ENCODE results near the gene CLK2. TPM values are rescaled to one million over a fixed set of nuclear protein-coding genes. Genes with fewer than 3 reads are reported as not detected.

Gene CLK2
- total and polyA plus RNA-seq, 9 of the 15 experiments (the other 6 are each of a cell fraction or from before 2014, with no cell fraction given), result 13.5 to 81.4 (median 39.6) TPM

DNA sequence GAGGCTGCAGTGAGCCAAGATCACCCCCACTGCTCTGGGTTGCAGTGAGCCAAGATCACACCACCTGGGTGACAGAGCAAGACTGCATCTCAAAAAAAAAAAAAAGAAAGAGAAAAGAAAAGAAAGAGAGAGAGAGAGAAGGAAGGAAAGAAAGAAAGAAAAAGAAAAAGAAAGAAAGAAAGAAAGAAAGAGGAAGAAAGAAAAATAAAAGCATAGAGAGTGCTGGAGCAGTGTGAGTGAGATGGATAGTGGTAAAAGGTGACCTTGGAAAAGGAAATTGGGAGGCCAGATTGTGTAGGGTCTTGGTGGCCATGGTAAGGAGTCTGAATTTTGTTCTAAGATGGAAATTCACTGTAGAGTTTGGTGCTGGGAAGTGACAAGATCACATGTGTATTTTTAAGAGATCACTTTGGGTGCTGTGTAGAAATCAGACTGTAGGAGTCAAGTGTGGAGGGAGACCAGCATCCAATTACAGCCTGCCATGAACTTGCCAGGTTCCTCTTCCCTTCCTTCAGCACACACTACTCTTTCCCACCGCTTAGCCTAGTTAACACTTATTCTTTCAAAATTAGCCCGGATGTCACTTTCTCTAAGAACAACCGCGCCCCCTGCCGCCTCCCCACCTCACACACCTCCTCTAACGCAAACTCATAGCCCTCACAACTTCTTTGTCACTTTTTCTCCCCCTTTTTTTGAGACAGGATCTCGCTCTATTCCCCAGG is 47.0 kb downstream of the CLK2 start (continued):
- TF ChIP-seq RBM14 (IDR thresholded peaks at IDR 0.05; ENCODE audit: borderline replicate concordance, insufficient read depth, low read depth, low read length) (no peak), ERF (CRISPR knock-in tag; IDR thresholded peaks at IDR 0.05) (no peak), ZNF696 (CRISPR knock-in tag; conservative IDR thresholded peaks at IDR 0.05) (no peak), RB1 (IDR thresholded peaks at IDR 0.05; ENCODE audit: low read depth) (0 out of 2 replicates have a peak, but pooled peaks have one; percentile 44), FOS (IDR thresholded peaks at IDR 0.05; ENCODE audit: extremely low read depth, insufficient read length) (no peak)
- TF ChIP-seq, protein P1, sequence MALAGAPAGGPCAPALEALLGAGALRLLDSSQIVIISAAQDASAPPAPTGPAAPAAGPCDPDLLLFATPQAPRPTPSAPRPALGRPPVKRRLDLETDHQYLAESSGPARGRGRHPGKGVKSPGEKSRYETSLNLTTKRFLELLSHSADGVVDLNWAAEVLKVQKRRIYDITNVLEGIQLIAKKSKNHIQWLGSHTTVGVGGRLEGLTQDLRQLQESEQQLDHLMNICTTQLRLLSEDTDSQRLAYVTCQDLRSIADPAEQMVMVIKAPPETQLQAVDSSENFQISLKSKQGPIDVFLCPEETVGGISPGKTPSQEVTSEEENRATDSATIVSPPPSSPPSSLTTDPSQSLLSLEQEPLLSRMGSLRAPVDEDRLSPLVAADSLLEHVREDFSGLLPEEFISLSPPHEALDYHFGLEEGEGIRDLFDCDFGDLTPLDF (CRISPR knock-in tag; IDR thresholded peaks at IDR 0.05), result no peak
- TF ChIP-seq, protein P2, sequence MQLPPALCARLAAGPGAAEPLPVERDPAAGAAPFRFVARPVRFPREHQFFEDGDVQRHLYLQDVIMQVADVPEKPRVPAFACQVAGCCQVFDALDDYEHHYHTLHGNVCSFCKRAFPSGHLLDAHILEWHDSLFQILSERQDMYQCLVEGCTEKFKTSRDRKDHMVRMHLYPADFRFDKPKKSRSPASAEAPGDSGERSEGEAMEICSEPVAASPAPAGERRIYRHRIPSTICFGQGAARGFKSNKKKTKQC (CRISPR knock-in tag; IDR thresholded peaks at IDR 0.05), result no peak
- TF ChIP-seq, protein P3, sequence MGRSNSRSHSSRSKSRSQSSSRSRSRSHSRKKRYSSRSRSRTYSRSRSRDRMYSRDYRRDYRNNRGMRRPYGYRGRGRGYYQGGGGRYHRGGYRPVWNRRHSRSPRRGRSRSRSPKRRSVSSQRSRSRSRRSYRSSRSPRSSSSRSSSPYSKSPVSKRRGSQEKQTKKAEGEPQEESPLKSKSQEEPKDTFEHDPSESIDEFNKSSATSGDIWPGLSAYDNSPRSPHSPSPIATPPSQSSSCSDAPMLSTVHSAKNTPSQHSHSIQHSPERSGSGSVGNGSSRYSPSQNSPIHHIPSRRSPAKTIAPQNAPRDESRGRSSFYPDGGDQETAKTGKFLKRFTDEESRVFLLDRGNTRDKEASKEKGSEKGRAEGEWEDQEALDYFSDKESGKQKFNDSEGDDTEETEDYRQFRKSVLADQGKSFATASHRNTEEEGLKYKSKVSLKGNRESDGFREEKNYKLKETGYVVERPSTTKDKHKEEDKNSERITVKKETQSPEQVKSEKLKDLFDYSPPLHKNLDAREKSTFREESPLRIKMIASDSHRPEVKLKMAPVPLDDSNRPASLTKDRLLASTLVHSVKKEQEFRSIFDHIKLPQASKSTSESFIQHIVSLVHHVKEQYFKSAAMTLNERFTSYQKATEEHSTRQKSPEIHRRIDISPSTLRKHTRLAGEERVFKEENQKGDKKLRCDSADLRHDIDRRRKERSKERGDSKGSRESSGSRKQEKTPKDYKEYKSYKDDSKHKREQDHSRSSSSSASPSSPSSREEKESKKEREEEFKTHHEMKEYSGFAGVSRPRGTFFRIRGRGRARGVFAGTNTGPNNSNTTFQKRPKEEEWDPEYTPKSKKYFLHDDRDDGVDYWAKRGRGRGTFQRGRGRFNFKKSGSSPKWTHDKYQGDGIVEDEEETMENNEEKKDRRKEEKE (IDR thresholded peaks at IDR 0.05; ENCODE audit: borderline replicate concordance in 1 of 2, control insufficient read depth in 1 of 2, low read depth in 2 of 2, low read length in 1 of 2), result peak; percentile 5 to 72; a peak in 1 of 4 replicates
- TF ChIP-seq, protein P4, sequence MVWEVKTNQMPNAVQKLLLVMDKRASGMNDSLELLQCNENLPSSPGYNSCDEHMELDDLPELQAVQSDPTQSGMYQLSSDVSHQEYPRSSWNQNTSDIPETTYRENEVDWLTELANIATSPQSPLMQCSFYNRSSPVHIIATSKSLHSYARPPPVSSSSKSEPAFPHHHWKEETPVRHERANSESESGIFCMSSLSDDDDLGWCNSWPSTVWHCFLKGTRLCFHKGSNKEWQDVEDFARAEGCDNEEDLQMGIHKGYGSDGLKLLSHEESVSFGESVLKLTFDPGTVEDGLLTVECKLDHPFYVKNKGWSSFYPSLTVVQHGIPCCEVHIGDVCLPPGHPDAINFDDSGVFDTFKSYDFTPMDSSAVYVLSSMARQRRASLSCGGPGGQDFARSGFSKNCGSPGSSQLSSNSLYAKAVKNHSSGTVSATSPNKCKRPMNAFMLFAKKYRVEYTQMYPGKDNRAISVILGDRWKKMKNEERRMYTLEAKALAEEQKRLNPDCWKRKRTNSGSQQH (CRISPR knock-in tag; IDR thresholded peaks at IDR 0.05), result no peak
- TF ChIP-seq, protein P5, sequence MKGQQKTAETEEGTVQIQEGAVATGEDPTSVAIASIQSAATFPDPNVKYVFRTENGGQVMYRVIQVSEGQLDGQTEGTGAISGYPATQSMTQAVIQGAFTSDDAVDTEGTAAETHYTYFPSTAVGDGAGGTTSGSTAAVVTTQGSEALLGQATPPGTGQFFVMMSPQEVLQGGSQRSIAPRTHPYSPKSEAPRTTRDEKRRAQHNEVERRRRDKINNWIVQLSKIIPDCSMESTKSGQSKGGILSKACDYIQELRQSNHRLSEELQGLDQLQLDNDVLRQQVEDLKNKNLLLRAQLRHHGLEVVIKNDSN (CRISPR knock-in tag; IDR thresholded peaks at IDR 0.05), result no peak
- TF ChIP-seq, protein P6, sequence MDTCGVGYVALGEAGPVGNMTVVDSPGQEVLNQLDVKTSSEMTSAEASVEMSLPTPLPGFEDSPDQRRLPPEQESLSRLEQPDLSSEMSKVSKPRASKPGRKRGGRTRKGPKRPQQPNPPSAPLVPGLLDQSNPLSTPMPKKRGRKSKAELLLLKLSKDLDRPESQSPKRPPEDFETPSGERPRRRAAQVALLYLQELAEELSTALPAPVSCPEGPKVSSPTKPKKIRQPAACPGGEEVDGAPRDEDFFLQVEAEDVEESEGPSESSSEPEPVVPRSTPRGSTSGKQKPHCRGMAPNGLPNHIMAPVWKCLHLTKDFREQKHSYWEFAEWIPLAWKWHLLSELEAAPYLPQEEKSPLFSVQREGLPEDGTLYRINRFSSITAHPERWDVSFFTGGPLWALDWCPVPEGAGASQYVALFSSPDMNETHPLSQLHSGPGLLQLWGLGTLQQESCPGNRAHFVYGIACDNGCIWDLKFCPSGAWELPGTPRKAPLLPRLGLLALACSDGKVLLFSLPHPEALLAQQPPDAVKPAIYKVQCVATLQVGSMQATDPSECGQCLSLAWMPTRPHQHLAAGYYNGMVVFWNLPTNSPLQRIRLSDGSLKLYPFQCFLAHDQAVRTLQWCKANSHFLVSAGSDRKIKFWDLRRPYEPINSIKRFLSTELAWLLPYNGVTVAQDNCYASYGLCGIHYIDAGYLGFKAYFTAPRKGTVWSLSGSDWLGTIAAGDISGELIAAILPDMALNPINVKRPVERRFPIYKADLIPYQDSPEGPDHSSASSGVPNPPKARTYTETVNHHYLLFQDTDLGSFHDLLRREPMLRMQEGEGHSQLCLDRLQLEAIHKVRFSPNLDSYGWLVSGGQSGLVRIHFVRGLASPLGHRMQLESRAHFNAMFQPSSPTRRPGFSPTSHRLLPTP (IDR thresholded peaks at IDR 0.05; ENCODE audit: borderline replicate concordance, extremely low read depth, insufficient read length), result no peak
- TF ChIP-seq, protein P7, sequence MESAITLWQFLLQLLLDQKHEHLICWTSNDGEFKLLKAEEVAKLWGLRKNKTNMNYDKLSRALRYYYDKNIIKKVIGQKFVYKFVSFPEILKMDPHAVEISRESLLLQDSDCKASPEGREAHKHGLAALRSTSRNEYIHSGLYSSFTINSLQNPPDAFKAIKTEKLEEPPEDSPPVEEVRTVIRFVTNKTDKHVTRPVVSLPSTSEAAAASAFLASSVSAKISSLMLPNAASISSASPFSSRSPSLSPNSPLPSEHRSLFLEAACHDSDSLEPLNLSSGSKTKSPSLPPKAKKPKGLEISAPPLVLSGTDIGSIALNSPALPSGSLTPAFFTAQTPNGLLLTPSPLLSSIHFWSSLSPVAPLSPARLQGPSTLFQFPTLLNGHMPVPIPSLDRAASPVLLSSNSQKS (CRISPR knock-in tag; IDR thresholded peaks at IDR 0.05), result no peak
- TF ChIP-seq, protein P8, sequence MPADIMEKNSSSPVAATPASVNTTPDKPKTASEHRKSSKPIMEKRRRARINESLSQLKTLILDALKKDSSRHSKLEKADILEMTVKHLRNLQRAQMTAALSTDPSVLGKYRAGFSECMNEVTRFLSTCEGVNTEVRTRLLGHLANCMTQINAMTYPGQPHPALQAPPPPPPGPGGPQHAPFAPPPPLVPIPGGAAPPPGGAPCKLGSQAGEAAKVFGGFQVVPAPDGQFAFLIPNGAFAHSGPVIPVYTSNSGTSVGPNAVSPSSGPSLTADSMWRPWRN (IDR thresholded peaks at IDR 0.05; ENCODE audit: low read depth), result no peak
